Measurements from ENCODE around the gene NOTUM.

DNA sequence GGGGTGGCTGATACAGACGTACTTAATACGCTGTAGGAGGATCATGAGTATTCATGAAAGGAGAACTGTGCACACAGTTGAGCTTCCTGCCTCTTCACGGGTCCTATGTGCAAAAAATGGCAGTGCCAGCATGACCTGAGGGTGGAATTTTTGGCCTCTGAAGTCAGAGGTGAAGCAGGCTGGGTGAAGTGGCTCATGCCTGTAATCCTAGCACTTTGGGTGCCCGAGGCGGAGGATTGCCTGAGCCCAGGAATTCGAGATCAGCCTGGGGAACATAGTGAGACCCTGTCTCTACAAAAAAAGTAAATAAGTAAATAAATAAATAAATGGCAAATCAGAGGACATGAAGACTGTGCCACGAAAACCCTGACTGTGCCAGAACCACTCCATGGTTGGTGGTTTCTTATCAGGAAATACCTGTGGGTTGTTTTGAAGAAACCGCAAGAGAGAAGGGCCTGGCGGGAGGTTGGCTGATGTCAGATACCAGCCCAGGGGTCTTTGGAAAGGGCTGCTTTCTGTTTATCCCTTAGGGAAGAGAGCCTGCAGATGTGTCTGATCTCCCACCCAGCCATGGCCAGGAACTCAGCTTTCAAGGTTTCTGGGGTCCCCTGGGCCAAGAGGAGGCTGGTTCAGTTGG lies 19.8 kb upstream of the NOTUM start:
- TF ChIP-seq, protein P1, sequence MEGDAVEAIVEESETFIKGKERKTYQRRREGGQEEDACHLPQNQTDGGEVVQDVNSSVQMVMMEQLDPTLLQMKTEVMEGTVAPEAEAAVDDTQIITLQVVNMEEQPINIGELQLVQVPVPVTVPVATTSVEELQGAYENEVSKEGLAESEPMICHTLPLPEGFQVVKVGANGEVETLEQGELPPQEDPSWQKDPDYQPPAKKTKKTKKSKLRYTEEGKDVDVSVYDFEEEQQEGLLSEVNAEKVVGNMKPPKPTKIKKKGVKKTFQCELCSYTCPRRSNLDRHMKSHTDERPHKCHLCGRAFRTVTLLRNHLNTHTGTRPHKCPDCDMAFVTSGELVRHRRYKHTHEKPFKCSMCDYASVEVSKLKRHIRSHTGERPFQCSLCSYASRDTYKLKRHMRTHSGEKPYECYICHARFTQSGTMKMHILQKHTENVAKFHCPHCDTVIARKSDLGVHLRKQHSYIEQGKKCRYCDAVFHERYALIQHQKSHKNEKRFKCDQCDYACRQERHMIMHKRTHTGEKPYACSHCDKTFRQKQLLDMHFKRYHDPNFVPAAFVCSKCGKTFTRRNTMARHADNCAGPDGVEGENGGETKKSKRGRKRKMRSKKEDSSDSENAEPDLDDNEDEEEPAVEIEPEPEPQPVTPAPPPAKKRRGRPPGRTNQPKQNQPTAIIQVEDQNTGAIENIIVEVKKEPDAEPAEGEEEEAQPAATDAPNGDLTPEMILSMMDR (IDR thresholded peaks at IDR 0.05), result no peak
- TF ChIP-seq POLR2A (IDR thresholded peaks at IDR 0.05) (no peak), EP300 (IDR thresholded peaks at IDR 0.05) (no peak)
